Skeletal muscle satellite cell (primary cell): ENCODE data around the gene SH3BP2.

ENCODE experiments used
- H3K27me3 ChIP-seq: 2 replicates; pipeline ENCODE4 v1.7.0; 2013; ENCODE audit warnings: low read length; ENCODE audit not compliant: control insufficient read depth, insufficient read depth
- H3K36me3 ChIP-seq: 2 replicates; pipeline ENCODE4 v1.7.0; 2013; ENCODE audit warnings: mild to moderate bottlenecking, control low read depth, low read length; ENCODE audit not compliant: insufficient read depth
- H3K4me1 ChIP-seq: 2 replicates; pipeline ENCODE4 v1.7.0; 2013; ENCODE audit warnings: low read length; ENCODE audit not compliant: control insufficient read depth, insufficient read depth
- H3K4me2 ChIP-seq: 2 replicates; pipeline ENCODE4 v1.7.0; 2013; ENCODE audit warnings: mild to moderate bottlenecking, low read length
- H3K4me3 ChIP-seq: 2 replicates; pipeline ENCODE4 v1.7.0; 2013; ENCODE audit warnings: low read length
- H3K9ac ChIP-seq: 2 replicates; pipeline ENCODE4 v1.7.0; 2013; ENCODE audit warnings: mild to moderate bottlenecking, low read depth, low read length, moderate library complexity
- H3K9me3 ChIP-seq: replicated peaks from 2 replicates; pipeline ENCODE4 v1.7.0; 2013; ENCODE audit warnings: mild to moderate bottlenecking, control low read depth, low read length

SH3BP2 gene

GRCh38 chr4:2800691-2801596 lies 8.1 kb downstream of the SH3BP2 start:
- no peaks in the 10 kb centered on the region for H3K27me3 ChIP-seq
- peaks cover 46% of the 10 kb centered on the region for H3K4me1 ChIP-seq
- no peaks in the 10 kb centered on the region for H3K9me3 ChIP-seq
- H3K9ac ChIP-seq, result peak overlapping the region; percentile 34
- H3K4me2 ChIP-seq, result peak overlapping the region; percentile 54
- no peak overlapping the region for H3K4me3 ChIP-seq
- peaks cover 5% of the 10 kb centered on the region for H3K36me3 ChIP-seq

GRCh38 chr4:2802618-2803531 lies 10.0 kb downstream of the SH3BP2 start:
- H3K4me1 ChIP-seq, result peaks cover 36% of the 10 kb centered on the region
- no peak overlapping the region for H3K9ac ChIP-seq
- no peak overlapping the region for H3K4me3 ChIP-seq
- no peaks in the 10 kb centered on the region for H3K27me3 ChIP-seq
- no peak overlapping the region for H3K4me2 ChIP-seq
- H3K9me3 ChIP-seq, result no peaks in the 10 kb centered on the region
- H3K36me3 ChIP-seq, result peaks cover 5% of the 10 kb centered on the region

DNA sequence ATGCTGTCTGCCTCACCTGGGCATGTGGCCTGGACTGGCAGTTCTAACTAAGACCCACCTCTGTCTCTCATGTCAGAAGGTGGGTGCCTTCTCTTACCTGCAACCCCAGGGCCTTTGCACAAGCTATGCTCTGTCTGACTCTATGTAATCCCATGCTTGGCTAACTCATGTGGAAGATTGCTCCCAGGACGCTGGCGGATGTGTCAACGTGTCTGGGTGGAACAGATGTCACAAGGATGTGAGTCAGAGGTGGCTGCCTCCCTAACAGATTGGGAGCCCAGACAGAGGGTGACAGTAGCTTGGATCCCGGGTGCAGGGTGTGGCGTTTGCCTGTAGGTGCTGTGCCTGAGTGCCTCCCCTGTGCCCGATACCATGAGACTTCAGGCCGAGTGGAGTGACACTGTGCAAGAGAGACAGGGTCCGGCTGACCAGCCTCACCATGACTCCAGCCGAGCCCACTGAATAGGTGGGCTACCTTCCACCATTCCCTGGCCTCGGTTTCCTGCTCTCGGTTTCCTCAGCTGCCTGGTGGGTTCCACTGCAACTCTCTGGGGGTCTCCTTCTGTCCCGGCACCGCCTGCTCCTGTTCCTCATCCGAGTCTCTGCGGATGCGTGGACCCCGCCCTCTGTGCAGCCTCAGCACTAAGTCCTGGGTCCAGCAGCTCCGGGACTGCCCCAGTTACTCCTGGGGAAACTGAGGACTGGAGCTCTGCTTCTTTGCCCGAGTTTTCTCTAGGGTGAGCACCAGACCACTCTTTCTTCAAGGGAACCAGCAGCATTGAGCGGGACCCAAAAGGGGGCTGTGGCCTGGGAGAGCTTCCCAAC lies 11.0 kb downstream of the SH3BP2 start:
- Histone ChIP-seq H3K36me3 (peaks cover 5% of the 10 kb centered on the region), H3K4me3 (no peak overlapping the region), H3K27me3 (no peaks in the 10 kb centered on the region), H3K9ac (no peak overlapping the region), H3K4me2 (no peak overlapping the region), H3K4me1 (peaks cover 27% of the 10 kb centered on the region), H3K9me3 (no peaks in the 10 kb centered on the region)

DNA sequence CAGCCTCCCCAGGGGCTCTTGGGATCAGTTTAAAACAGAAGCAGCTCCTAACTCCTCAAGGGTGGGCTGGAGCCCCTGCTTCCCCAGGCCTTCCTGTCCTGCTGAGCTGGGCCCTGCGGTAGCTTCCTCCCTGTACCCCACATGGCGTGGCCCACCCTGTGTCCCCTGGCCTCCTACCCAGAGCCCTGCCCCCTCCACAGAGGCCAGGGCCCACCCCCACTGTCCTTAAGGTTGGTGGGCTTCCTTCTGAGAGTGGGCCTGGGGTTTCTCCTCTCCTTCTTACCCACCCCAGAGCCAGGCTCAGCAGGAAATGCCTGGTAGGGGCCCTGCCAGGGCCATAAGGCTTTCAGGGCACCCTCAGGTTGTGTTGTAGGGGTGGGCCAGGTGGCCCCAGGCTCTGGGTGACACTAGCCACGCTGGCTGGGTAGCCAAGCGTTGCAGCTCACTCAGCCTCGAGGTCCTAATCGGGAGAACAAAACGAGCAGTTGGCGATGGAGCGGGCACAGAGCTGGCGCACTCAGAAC lies 11.6 kb downstream of the SH3BP2 start:
- no peak overlapping the region for H3K4me2 ChIP-seq
- no peaks in the 10 kb centered on the region for H3K9me3 ChIP-seq
- H3K4me1 ChIP-seq, result peaks cover 21% of the 10 kb centered on the region
- H3K9ac ChIP-seq, result no peak overlapping the region
- H3K27me3 ChIP-seq, result no peaks in the 10 kb centered on the region
- no peak overlapping the region for H3K4me3 ChIP-seq
- H3K36me3 ChIP-seq, result peaks cover 5% of the 10 kb centered on the region

GRCh38 chr4:2804973-2805501 lies 12.2 kb downstream of the SH3BP2 start:
- no peaks in the 10 kb centered on the region for H3K9me3 ChIP-seq
- no peaks in the 10 kb centered on the region for H3K27me3 ChIP-seq
- H3K4me1 ChIP-seq, result peaks cover 21% of the 10 kb centered on the region
- H3K9ac ChIP-seq, result no peak overlapping the region
- H3K4me3 ChIP-seq, result no peak overlapping the region
- no peak overlapping the region for H3K4me2 ChIP-seq
- H3K36me3 ChIP-seq, result peaks cover 5% of the 10 kb centered on the region

DNA sequence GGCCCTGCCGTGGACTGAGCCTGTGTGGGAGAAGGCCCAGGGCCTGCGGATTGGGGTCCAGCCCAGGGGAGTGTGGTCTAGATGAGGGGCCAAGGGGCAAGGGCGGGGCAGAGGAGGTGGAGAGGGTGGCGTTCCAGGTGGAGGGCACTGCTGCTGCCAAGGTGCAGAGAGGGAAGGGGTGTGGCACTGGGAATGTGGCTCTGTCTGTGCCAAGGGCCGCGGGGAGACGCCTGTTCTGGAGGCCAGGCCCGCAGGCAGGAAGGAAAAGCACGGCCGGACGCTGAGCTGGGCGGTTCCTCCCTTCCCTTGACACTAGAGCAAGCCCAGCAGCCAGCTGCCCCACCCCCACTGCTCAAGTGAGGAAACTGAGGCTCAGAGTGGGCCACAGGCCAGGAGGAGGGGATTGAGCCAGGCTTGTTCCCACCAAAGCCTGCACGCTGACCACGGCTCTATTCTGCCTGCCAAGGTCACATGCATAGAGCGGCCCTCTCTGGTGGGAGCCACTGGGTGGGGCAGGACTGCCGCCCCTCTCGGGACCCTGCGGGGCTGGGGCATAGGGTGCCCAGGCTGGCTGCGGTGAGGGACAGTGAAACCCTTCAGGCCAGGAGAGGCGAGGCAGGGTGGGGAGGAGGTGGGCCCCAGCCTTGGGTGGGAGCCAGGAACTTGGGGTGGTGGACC lies 13.0 kb downstream of the SH3BP2 start:
- Histone ChIP-seq H3K4me2 (no peak overlapping the region), H3K27me3 (no peaks in the 10 kb centered on the region), H3K9ac (no peak overlapping the region), H3K9me3 (no peaks in the 10 kb centered on the region), H3K4me3 (no peak overlapping the region), H3K36me3 (peaks cover 5% of the 10 kb centered on the region), H3K4me1 (peaks cover 17% of the 10 kb centered on the region)

GRCh38 chr4:2806390-2807355 lies 13.8 kb downstream of the SH3BP2 start:
- H3K36me3 ChIP-seq, result peaks cover 5% of the 10 kb centered on the region
- no peaks in the 10 kb centered on the region for H3K9me3 ChIP-seq
- no peak overlapping the region for H3K4me3 ChIP-seq
- peaks cover 17% of the 10 kb centered on the region for H3K4me1 ChIP-seq
- no peak overlapping the region for H3K9ac ChIP-seq
- H3K4me2 ChIP-seq, result no peak overlapping the region
- H3K27me3 ChIP-seq, result no peaks in the 10 kb centered on the region

DNA sequence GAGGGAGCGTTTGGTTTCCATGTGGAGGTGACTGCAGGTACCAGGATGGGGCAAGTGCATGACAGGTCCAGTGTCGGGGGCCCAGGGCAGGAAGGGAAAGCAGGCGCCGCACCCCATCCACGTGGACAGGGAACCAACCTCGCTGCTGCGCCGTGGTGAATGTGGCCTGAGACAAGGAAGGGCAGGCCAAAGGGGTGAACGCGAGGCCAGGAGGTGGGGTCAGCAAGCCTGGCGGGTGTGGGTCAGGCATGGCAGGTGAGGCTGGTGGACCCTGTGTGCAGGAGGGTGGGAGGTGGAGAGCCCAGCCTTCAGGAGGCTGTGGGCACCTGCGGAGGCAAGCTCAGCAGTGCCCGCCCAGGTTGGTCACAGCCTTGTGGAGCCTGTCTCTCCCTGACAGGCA lies 14.7 kb downstream of the SH3BP2 start:
- Histone ChIP-seq H3K4me2 (no peak overlapping the region), H3K27me3 (no peaks in the 10 kb centered on the region), H3K9ac (no peak overlapping the region), H3K4me3 (no peak overlapping the region), H3K4me1 (peaks cover 25% of the 10 kb centered on the region), H3K36me3 (peaks cover 5% of the 10 kb centered on the region), H3K9me3 (no peaks in the 10 kb centered on the region)

DNA sequence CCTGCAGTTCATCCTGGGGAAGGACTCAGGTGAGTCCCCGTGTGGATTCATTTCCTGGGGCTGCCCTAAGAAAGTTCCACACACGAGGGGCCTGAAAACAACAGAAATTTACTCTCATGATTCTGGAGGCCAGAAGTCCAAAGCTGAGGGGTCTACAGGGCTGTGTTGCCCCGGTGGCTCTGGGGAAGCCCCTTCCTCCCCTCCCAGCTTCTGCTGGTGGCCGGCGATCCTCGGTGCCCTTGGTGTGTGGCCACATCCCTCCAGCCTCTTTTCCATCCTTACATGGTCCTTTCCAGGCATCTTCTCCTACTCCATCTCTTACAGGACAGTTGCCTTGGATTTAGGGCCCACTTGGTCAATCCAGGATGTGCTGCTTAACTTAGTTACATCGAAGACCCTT lies 15.1 kb downstream of the SH3BP2 start:
- Histone ChIP-seq H3K9ac (no peak overlapping the region), H3K4me3 (no peak overlapping the region), H3K9me3 (no peaks in the 10 kb centered on the region), H3K4me1 (peaks cover 26% of the 10 kb centered on the region), H3K27me3 (no peaks in the 10 kb centered on the region), H3K36me3 (peaks cover 5% of the 10 kb centered on the region), H3K4me2 (no peak overlapping the region)
